A204.1 (cell line): ENCODE results near the gene TFAP2D.

Experiments
- FAIRE-seq: peaks from 2 replicates; lab custom pipeline; 2012; peaks lifted over from hg19 to GRCh38; lab: Jason Lieb, UNC

Gene TFAP2D

DNA sequence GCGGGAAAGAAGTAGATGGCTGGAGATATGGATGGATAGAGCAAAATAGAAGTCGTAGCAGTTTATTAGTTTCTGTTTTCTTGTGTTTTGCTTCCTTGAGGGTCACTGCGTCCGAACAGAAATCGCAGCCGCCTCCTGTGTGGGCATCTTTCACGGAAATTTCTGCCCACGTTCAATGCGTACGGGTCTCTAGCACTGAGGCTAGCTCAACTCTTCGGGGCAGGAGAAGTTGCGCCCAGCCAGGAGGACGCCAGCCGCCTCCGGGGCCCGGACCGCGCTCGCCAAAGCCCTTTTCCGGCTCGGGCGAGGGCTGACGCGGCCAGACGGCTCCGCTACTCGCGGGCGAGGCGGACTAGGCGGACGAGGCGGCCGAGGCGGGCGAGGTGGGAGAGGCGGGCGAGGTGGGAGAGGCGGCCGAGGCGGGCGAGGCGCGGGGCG, 106.2 kb downstream of the TFAP2D start:
- no peak for FAIRE-seq

DNA sequence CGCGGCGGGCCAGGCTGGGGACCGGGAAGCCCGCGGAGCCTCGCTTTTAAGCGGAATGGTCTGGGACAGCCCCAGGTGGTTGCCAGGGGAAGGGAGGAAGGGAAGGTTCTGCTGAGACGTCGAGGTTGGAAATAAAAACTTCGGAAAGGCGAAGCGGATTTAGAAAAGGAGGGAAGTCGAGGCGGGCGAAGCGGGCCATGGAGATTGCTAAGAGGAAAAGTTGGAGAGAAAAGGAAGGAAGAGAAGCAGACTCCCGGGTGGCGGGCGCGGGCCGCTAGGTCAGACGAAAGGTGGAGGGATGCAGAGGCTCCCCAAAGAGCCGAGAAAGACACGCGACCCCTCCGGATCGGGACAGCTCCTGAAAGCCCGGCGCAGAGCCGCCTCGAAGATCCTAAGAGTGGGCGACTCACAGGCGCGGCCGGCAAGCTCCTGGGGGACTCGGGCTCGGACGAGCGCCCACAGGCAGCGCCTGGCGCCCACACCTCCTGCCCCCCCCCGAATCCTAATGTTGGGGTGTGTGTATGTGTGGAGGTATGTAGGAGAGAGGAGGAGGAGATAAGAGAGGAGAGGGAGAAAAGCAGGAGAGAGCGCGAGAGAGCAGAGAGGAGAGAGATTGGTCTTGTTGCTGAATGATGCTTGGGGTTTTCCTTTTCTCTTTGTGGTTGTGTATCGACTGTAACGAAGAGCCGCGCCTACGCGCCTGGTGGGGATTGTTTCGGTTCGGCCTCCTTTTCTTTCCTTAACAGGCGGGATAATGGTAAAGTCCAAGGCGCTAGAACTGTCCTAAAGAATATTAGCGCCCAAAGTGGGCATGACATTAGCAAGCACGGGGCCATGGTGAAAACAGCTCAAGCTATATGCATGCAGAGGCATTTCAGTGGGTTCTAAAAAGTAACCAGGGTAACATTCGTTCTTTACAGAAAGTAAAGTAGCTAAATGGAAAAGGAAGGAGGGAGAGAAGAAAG, 106.9 kb downstream of the TFAP2D start:
- FAIRE-seq, result no peak

DNA sequence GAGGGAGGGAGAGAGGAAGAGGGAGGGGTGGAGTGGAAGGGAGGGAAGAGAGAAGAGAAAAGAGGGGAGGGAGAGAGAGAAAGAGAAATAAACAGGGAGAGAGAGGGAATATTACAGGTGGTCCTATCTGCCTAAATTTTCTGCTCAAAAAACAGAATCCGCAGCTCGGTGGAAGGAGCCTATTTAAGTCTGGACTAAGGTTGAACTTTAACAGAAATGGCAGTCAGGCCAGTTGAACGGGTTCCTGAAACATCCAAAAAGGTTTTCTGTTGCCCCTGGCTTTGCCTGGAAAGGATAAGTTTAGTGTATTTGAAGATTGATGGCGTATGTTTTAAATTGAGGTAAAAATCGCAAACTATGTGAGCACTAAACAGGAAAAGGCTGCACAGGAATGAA, 107.5 kb downstream of the TFAP2D start:
- no peak for FAIRE-seq

DNA sequence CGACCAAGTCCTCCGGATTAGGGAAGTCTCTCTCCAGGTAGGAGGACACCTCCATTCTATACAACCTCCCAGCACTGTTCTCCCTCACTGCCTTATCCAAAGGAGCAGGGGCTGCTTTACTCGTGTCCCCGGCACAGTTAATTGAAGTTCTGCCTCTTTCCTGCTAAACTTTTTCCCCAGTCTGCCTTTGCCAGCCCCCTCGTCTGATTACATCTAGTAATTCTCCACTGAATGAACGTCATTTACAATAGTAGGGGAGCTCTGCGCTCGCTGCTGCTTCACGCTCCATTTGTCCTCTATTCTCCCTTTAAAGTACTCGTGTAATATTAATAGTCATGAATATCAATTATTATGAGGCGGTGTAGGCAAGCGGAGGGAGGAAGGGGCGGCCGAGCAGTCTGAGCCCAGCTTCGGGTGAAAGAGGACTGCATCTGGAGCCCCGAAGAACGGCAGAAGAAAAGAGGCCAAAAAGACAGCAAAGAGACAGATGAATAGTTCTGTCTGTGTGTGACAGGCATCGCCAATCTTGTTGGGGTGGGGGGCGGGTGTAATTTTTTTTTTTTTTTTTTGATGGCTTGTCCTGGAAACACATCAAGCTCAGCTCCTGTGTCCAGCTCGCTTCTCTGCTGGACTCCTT, 108.2 kb downstream of the TFAP2D start:
- no peak for FAIRE-seq

DNA sequence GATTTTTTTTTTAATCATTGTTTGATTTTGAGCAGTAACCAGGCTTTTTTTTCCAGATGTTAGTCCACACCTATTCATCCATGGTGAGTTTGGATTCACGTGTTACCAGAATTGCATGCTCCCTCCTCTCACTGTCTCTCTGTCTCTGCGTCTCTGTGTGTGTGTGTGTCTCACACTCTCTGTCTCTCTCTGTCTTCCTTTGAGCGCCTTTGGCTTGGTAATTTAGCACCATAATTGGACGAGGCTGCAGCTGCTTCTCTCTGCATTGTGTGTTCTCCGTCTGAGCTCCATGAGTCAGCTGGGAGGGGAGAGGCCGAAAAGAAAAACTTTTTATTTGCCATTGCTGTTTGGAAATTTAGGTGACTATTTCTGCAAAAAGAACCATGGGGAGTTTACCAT, 108.8 kb downstream of the TFAP2D start:
- FAIRE-seq, result no peak
